HEK293T (cell line): ENCODE results near the gene DLEC1.

Source experiments
- CTCF ChIA-PET: fragments of 350-600 bp; formaldehyde crosslinking; extraction: SDS; loops from one replicate; lab custom pipeline; 2021; ENCODE audit warnings: antibody characterized with exemption, inconsistent platforms; lab: Yijun Ruan, JAX
- POLR2A ChIA-PET: fragments of 350-600 bp; formaldehyde crosslinking; extraction: SDS; loops from one replicate; lab custom pipeline; 2020; ENCODE audit warnings: antibody characterized with exemption, inconsistent platforms; lab: Yijun Ruan, JAX
- DNase-seq: peaks from one replicate; pipeline ENCODE4 v3.0.0; 2012; ENCODE audit warnings: mixed read lengths; ENCODE audit errors: extremely low spot score
- ARNT ChIP-seq: fragments of 450-650 bp; IDR thresholded peaks from 2 replicates; pipeline ENCODE4 v1.6.1; 2017; ENCODE audit warnings: mild to moderate bottlenecking
- BHLHE40 ChIP-seq: fragments of 450-650 bp; IDR thresholded peaks from 2 replicates; pipeline ENCODE4 v1.6.1; 2016; ENCODE audit warnings: mild to moderate bottlenecking, moderate library complexity, borderline replicate concordance
- CTBP1 ChIP-seq: fragments of 450-650 bp; IDR thresholded peaks from 2 replicates; pipeline ENCODE4 v1.6.1; 2016; ENCODE audit warnings: borderline replicate concordance
- ELF4 ChIP-seq: fragments of 450-650 bp; IDR thresholded peaks from 2 replicates; pipeline ENCODE4 v1.6.1; 2017; ENCODE audit warnings: antibody characterized with exemption
- FOXA1 ChIP-seq: fragments of 450-650 bp; IDR thresholded peaks from 2 replicates; pipeline ENCODE4 v1.6.1; 2016; ENCODE audit warnings: mild to moderate bottlenecking
- FOXK2 ChIP-seq: fragments of 450-650 bp; IDR thresholded peaks from 2 replicates; pipeline ENCODE4 v1.6.1; 2016; ENCODE audit warnings: mild to moderate bottlenecking
- FOXM1 ChIP-seq: fragments of 450-650 bp; IDR thresholded peaks from 2 replicates; pipeline ENCODE4 v1.6.1; 2017; ENCODE audit warnings: mild to moderate bottlenecking, borderline replicate concordance
- HDGF ChIP-seq: fragments of 450-650 bp; IDR thresholded peaks from 2 replicates; pipeline ENCODE4 v1.6.1; 2017; ENCODE audit warnings: antibody characterized with exemption, borderline replicate concordance
- L3MBTL2 ChIP-seq: fragments of 450-650 bp; conservative IDR thresholded peaks from 2 replicates; pipeline ENCODE4 v1.6.1; 2016; ENCODE audit warnings: mild to moderate bottlenecking
- LEF1 ChIP-seq: fragments of 450-650 bp; IDR thresholded peaks from 2 replicates; pipeline ENCODE4 v1.6.1; 2017; ENCODE audit warnings: mild to moderate bottlenecking, borderline replicate concordance
- NFRKB ChIP-seq: fragments of 450-650 bp; IDR thresholded peaks from 2 replicates; pipeline ENCODE4 v1.6.1; 2016; ENCODE audit warnings: mild to moderate bottlenecking, moderate library complexity
- PKNOX1 ChIP-seq: fragments of 450-650 bp; IDR thresholded peaks from 2 replicates; pipeline ENCODE4 v1.6.1; 2016
- SP1 ChIP-seq: fragments of 450-650 bp; IDR thresholded peaks from 2 replicates; pipeline ENCODE4 v1.6.1; 2017
- SUZ12 ChIP-seq: fragments of 450-650 bp; IDR thresholded peaks from 2 replicates; pipeline ENCODE4 v1.6.1; 2016; ENCODE audit warnings: mild to moderate bottlenecking
- TARDBP ChIP-seq: fragments of 450-650 bp; IDR thresholded peaks from 2 replicates; pipeline ENCODE4 v1.6.1; 2016
- ZNF384 ChIP-seq: fragments of 450-650 bp; IDR thresholded peaks from 2 replicates; pipeline ENCODE4 v1.6.1; 2016

DLEC1 gene

GRCh38 chr3:38170722-38171121 lies 131.7 kb downstream of the DLEC1 start:
- TF ChIP-seq CTBP1 (no peak), L3MBTL2 (no peak), NFRKB (no peak), FOXK2 (no peak), ZNF384 (no peak), ELF4 (no peak), TARDBP (no peak), PKNOX1 (no peak), SUZ12 (no peak), FOXM1 (no peak), SP1 (no peak), BHLHE40 (no peak), HDGF (no peak), LEF1 (no peak), FOXA1 (no peak), ARNT (no peak)
- ChIA-PET CTCF (interaction anchor here (0.8 kb wide), 1 partner anchor 10 kb away, joined by 3 read pairs; no protein-coding TSS in a partner anchor), POLR2A (no interaction called here)
- no peak for DNase-seq

GRCh38 chr3:38171622-38172021 lies 132.6 kb downstream of the DLEC1 start:
- no peak for DNase-seq
- POLR2A ChIA-PET: no interaction called here
- CTCF ChIA-PET: interaction anchor here (0.8 kb wide), 1 partner anchor 9 kb away, joined by 3 read pairs; no protein-coding TSS in a partner anchor
- TF ChIP-seq PKNOX1: no peak
- no peak for TF ChIP-seq FOXA1
- TF ChIP-seq CTBP1: no peak
- TF ChIP-seq NFRKB: no peak
- TF ChIP-seq BHLHE40: no peak
- no peak for TF ChIP-seq ELF4
- no peak for TF ChIP-seq FOXM1
- TF ChIP-seq TARDBP: no peak
- no peak for TF ChIP-seq L3MBTL2
